ENCODE results near the gene MAP1S. TPM values are rescaled to one million over a fixed set of nuclear protein-coding genes. Genes with fewer than 3 reads are reported as not detected.

Gene MAP1S
- total and polyA plus RNA-seq, 11 donors, result 17.1 to 47.9 (median 22.7) TPM

DNA sequence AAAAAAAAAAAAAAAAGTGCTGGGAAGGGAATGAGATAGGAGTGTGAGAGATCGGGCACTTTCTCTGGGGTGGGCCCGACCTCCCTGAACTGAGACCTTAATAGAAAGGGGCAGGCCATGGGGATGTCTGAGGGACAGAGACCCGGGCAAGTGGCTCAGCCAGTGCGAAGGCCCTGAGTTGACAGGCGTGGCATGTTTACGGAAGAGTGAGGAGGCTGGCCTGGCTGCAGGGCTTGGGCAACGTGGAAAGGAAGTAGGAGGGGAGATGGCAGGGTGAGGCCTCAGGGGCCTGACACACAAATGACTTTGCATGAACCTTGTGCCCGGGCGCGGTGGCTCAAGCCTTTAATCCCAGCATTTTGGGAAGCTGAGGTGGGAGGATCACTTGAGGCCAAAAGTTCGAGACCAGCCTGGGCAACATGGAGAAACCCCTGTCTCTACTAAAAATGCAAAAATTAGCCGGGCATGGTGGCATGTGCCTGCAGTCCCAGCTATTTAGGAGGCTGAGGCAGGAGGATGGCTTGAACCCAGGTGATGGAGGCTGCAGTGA is 45.9 kb downstream of the MAP1S start:
- Histone ChIP-seq H3K36me3 (peaks cover 0 to 9% (median 0%) of the 10 kb centered on the region in 9 donors), H3K27ac (peak overlapping the region in 1 of 12 donors; percentile 42), H3K27me3 (no peaks in the 10 kb centered on the region), H3K4me1 (peaks cover 0 to 13% (median 6%) of the 10 kb centered on the region in 12 donors), H3K4me3 (no peak overlapping the region), H3K9me3 (no peaks in the 10 kb centered on the region)
- TF ChIP-seq, protein P1, sequence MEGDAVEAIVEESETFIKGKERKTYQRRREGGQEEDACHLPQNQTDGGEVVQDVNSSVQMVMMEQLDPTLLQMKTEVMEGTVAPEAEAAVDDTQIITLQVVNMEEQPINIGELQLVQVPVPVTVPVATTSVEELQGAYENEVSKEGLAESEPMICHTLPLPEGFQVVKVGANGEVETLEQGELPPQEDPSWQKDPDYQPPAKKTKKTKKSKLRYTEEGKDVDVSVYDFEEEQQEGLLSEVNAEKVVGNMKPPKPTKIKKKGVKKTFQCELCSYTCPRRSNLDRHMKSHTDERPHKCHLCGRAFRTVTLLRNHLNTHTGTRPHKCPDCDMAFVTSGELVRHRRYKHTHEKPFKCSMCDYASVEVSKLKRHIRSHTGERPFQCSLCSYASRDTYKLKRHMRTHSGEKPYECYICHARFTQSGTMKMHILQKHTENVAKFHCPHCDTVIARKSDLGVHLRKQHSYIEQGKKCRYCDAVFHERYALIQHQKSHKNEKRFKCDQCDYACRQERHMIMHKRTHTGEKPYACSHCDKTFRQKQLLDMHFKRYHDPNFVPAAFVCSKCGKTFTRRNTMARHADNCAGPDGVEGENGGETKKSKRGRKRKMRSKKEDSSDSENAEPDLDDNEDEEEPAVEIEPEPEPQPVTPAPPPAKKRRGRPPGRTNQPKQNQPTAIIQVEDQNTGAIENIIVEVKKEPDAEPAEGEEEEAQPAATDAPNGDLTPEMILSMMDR (IDR thresholded peaks at IDR 0.05), result no peak
- no peak for TF ChIP-seq POLR2A (IDR thresholded peaks at IDR 0.05)
- WGBS, 4 donors, result 64 to 74% (median 70%) methylated on average over 12 of the region's 12 CpGs
- intact Hi-C loops (cut with DNase I), result loop anchor here in 9 of 10 donors (5.0 to 10.0 kb wide), 8 partner anchors 58 to 310 kb away; no protein-coding TSS in a partner anchor
- ATAC-seq (peak in 3 of 4 donors; percentile 56 to 88 (median 74)), DNase-seq (peak; percentile 42 to 78 (median 71))

DNA sequence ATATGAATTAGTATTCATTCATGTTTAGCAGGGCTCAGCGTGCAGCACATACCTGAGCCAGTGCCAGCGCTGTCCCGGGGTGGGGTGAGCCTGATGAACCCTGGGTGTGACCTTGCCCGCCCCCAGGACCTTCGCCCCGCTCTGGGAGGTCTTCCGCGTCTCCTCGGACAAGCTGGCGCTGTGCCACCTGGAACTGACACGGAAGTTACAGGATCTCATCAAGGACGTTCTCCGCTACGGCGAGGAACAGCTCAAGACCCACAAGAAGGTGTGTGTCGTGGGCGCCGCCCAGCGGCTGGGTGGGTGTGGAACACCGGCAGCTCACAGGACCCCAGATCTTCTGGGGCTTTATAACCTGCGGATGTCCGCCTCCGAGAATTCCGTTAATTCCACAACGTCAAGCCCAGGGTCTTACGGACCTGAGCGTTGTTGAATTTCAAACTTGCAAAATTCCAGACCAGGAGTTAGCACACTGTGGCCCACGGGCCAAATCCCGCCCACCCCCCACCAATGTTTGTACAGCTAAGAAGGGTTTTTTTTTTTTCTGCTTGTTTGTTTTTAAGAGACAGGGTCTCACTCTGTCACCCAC is 47.4 kb downstream of the MAP1S start:
- Histone ChIP-seq H3K9me3 (no peaks in the 10 kb centered on the region), H3K27me3 (no peaks in the 10 kb centered on the region), H3K4me3 (peak overlapping the region in 5 of 12 donors; percentile 7 to 30 (median 25)), H3K4me1 (peaks cover 0 to 13% (median 6%) of the 10 kb centered on the region in 12 donors), H3K36me3 (peaks cover 0 to 9% (median 0%) of the 10 kb centered on the region in 9 donors), H3K27ac (no peak overlapping the region)
- WGBS, 4 donors, result 5 to 13% (median 10%) methylated on average over 22 to 29 of the region's 29 CpGs
- intact Hi-C loops (cut with DNase I), result loop anchor here (1.0 to 10.0 kb wide), 10 partner anchors 59 to 312 kb away; no protein-coding TSS in a partner anchor
- TF ChIP-seq, protein P1 (IDR thresholded peaks at IDR 0.05), result peak; percentile 77 to 90 (median 79)
- no peak for TF ChIP-seq POLR2A (IDR thresholded peaks at IDR 0.05)
- ATAC-seq (peak; percentile 32 to 92 (median 85)), DNase-seq (peak; percentile 71 to 91 (median 80))

DNA sequence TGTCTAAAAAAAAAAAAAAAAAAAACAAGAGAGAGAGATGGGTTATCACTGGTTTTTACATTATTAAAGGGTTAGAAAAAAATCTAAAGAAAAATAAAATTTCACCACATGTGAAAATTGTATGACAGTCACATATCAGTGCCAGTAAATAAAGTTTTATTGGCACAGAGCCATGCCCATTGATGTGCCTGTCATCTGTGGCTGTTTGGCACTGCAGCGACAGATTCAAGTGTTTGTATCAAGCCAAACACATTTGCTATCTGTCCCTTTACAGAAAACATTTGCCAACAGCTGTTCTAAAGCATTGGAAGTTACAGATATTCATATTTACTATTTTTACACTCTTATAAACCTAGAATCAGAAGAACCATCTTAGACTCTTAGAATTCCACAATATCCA is 48.3 kb downstream of the MAP1S start:
- TF ChIP-seq, protein P1 (IDR thresholded peaks at IDR 0.05), result no peak
- TF ChIP-seq POLR2A (IDR thresholded peaks at IDR 0.05), result no peak
- 25 to 49% (median 36%) methylated on average over 1 of the region's 1 CpG for WGBS, 4 donors
- peaks cover 0 to 13% (median 6%) of the 10 kb centered on the region in 12 donors for H3K4me1 ChIP-seq
- no peaks in the 10 kb centered on the region for H3K27me3 ChIP-seq
- ATAC-seq (no peak), DNase-seq (no peak)
- no peak overlapping the region for H3K27ac ChIP-seq
- H3K4me3 ChIP-seq, result no peak overlapping the region
- no peaks in the 10 kb centered on the region for H3K9me3 ChIP-seq
- peaks cover 0 to 9% (median 0%) of the 10 kb centered on the region in 9 donors for H3K36me3 ChIP-seq
- intact Hi-C loops (cut with DNase I), result loop anchor here (2.0 to 10.0 kb wide), 9 partner anchors 60 to 313 kb away; no protein-coding TSS in a partner anchor

DNA sequence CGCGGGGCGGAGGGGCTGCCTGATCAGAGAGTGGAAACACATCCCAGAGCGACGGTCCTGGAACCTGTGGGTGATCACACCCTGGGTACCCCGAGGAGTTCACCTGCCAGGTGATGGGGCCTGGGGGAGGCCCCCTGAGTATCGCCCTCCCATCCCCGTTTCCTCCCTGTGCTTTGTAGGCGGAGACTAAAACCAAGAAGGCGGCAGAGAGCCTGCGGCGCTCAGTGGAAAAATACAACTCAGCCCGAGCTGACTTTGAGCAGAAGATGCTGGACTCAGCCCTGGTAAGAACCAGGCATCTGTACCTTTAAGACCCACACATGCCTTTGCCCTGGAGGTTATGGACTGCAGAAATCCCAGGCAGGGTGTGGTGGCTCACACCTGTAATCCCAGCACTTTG is 51.3 kb downstream of the MAP1S start:
- intact Hi-C loops (cut with DNase I), result loop anchor here in 4 of 10 donors (10.0 kb wide), 3 partner anchors 156 to 316 kb away; no protein-coding TSS in a partner anchor
- H3K9me3 ChIP-seq, result no peaks in the 10 kb centered on the region
- DNase-seq (no peak), ATAC-seq (no peak)
- H3K27me3 ChIP-seq, result peaks cover 0 to 14% (median 0%) of the 10 kb centered on the region in 9 donors
- H3K36me3 ChIP-seq, result peaks cover 0 to 4% (median 0%) of the 10 kb centered on the region in 9 donors
- TF ChIP-seq, protein P1 (IDR thresholded peaks at IDR 0.05), result no peak
- TF ChIP-seq POLR2A (IDR thresholded peaks at IDR 0.05), result no peak
- no peak overlapping the region for H3K4me3 ChIP-seq
- peaks cover 0 to 7% (median 5%) of the 10 kb centered on the region in 12 donors for H3K4me1 ChIP-seq
- no peak overlapping the region for H3K27ac ChIP-seq
- WGBS, 4 donors, result 72 to 81% (median 74%) methylated on average over 13 of the region's 13 CpGs

Measured in heart left ventricle (tissue), 16 donors.